ENCODE data around the gene KLRC1. TPM values are rescaled to one million over a fixed set of nuclear protein-coding genes. Genes with fewer than 3 reads are reported as not detected.
"Not testable (repeated sequence)": the region's sequence is repeated elsewhere in the genome, so short reads cannot be mapped to it uniquely, and the experiment has no call there.

Gene KLRC1
- total RNA-seq, 3 donors from 2014 or later, result 0.48 to 8.3 (median 3.3) TPM

GRCh38 chr12:10454531-10454930 lies 1.4 kb upstream of the KLRC1 start:
- Histone ChIP-seq H3K9me3 (peaks cover 9 to 18% of the 10 kb centered on the region in 2 donors), H3K27me3 (no peaks in the 10 kb centered on the region), H3K27ac (no peak overlapping the region), H3K4me3 (no peak overlapping the region), H3K4me1 (no peaks in the 10 kb centered on the region), H3K36me3 (no peaks in the 10 kb centered on the region)
- intact Hi-C loops (cut with DNase I; ENCODE audit: low total_unique reads), result no loop called here
- TF ChIP-seq CTCF (IDR thresholded peaks at IDR 0.05) (no peak), POLR2AphosphoS5 (IDR thresholded peaks at IDR 0.05) (no peak), POLR2A (IDR thresholded peaks at IDR 0.05) (no peak)
- DNase-seq (ENCODE audit: low spot score in 2 of 2), result no peak

DNA sequence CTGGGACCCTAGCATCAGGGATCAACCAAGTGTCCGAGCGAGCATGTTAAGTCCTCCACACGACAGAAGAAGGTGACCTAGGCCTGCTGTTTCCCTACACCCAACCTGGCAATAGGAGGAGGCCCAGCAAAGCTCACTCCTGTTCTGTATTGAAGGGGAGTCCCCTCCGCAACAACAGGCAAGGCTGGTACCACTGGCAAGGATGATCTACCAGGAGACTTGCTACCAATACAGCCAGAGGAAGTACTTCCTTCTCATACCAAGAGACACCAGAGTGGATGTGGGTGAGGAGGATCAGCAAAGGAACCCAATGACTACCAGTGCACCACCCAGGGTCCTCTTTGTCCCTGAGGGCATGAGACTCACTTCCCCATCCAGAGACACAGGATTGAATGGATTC lies 4.9 kb downstream of the KLRC1 start:
- no peak for DNase-seq (ENCODE audit: low spot score in 2 of 2)
- Histone ChIP-seq H3K4me3 (no peak overlapping the region), H3K27me3 (no peaks in the 10 kb centered on the region), H3K27ac (no peak overlapping the region), H3K36me3 (no peaks in the 10 kb centered on the region), H3K9me3 (no peaks in the 10 kb centered on the region), H3K4me1 (no peaks in the 10 kb centered on the region)
- intact Hi-C loops (cut with DNase I; ENCODE audit: low total_unique reads), result no loop called here
- TF ChIP-seq POLR2AphosphoS5 (IDR thresholded peaks at IDR 0.05) (no peak), POLR2A (IDR thresholded peaks at IDR 0.05) (no peak)

GRCh38 chr12:10446052-10446451 lies 7.1 kb downstream of the KLRC1 start:
- H3K4me1 ChIP-seq; H3K27me3 ChIP-seq; intact Hi-C loops (cut with DNase I; ENCODE audit: low total_unique reads); H3K36me3 ChIP-seq; DNase-seq (ENCODE audit: low spot score in 2 of 2); H3K27ac ChIP-seq; H3K4me3 ChIP-seq; H3K9me3 ChIP-seq: not testable (repeated sequence)

- H3K27me3 ChIP-seq; H3K27ac ChIP-seq; intact Hi-C loops (cut with DNase I; ENCODE audit: low total_unique reads); DNase-seq (ENCODE audit: low spot score in 2 of 2); H3K36me3 ChIP-seq; H3K4me3 ChIP-seq; H3K4me1 ChIP-seq; H3K9me3 ChIP-seq: not testable (repeated sequence)
These were observed 12.0 kb downstream of the KLRC1 start for GRCh38 chr12:10441144-10441543.

GRCh38 chr12:10439608-10440274 lies 13.4 kb downstream of the KLRC1 start:
- H3K4me3 ChIP-seq; H3K9me3 ChIP-seq; H3K27ac ChIP-seq; intact Hi-C loops (cut with DNase I; ENCODE audit: low total_unique reads); H3K27me3 ChIP-seq; DNase-seq (ENCODE audit: low spot score in 2 of 2); H3K36me3 ChIP-seq; H3K4me1 ChIP-seq: not testable (repeated sequence)

GRCh38 chr12:10437601-10438000 lies 15.6 kb downstream of the KLRC1 start:
- H3K27ac ChIP-seq; H3K4me1 ChIP-seq; H3K36me3 ChIP-seq; H3K27me3 ChIP-seq; DNase-seq (ENCODE audit: low spot score in 2 of 2); H3K4me3 ChIP-seq; H3K9me3 ChIP-seq; intact Hi-C loops (cut with DNase I; ENCODE audit: low total_unique reads): not testable (repeated sequence)

- H3K9me3 ChIP-seq; H3K27me3 ChIP-seq; H3K4me1 ChIP-seq; H3K36me3 ChIP-seq; intact Hi-C loops (cut with DNase I; ENCODE audit: low total_unique reads); H3K4me3 ChIP-seq; H3K27ac ChIP-seq; DNase-seq (ENCODE audit: low spot score in 2 of 2): not testable (repeated sequence)
These were observed 17.4 kb downstream of the KLRC1 start, which contains the start of gene KLRC2 for GRCh38 chr12:10435816-10436215. KLRC2 (minus strand) TSS chr12:10436010; CDS start chr12:10435986, 24 bp downstream.

DNA sequence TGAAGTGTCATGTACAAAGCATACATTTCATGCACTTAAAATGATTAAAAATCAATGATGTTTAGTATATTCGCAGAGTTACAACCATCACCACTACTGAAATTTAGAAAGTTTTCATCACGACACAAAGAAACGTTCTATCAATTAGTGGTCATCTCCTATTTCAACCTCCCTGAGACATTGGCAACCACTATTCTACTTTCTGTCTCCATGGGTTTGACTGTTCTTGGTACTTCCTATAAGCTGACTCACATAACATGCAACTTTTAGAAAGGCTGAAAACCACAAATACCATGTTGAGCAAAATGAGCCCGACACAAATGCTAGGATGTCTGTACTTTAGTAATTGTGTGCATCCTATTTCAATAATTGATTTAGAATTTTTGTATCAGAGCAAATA lies 22.6 kb downstream of the KLRC1 start:
- H3K27me3 ChIP-seq; H3K27ac ChIP-seq; DNase-seq (ENCODE audit: low spot score in 2 of 2); H3K36me3 ChIP-seq; H3K9me3 ChIP-seq; H3K4me3 ChIP-seq; H3K4me1 ChIP-seq; intact Hi-C loops (cut with DNase I; ENCODE audit: low total_unique reads): not testable (repeated sequence)

DNA sequence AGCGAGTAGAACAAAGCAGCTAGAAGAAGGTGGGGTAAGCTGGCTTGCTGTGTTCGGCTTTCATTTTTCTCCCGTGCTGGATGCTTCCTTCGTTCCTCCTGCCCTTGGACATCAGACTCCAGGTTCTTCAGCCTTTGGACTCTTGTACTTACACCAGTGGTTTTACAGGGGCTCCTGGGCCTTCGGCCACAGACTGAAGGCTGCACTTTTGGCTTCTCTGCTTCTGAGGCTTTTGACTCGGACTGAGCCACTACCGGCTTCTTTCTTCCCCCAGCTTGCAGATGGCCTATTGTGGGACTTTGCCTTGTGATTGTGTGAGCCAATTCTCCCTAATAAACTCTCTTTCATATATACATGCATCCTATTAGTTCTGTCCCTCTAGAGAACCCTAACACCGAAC lies 27.2 kb downstream of the KLRC1 start:
- H3K4me3 ChIP-seq; H3K9me3 ChIP-seq; H3K4me1 ChIP-seq; DNase-seq (ENCODE audit: low spot score in 2 of 2); H3K27ac ChIP-seq; H3K36me3 ChIP-seq; H3K27me3 ChIP-seq; intact Hi-C loops (cut with DNase I; ENCODE audit: low total_unique reads): not testable (repeated sequence)

DNA sequence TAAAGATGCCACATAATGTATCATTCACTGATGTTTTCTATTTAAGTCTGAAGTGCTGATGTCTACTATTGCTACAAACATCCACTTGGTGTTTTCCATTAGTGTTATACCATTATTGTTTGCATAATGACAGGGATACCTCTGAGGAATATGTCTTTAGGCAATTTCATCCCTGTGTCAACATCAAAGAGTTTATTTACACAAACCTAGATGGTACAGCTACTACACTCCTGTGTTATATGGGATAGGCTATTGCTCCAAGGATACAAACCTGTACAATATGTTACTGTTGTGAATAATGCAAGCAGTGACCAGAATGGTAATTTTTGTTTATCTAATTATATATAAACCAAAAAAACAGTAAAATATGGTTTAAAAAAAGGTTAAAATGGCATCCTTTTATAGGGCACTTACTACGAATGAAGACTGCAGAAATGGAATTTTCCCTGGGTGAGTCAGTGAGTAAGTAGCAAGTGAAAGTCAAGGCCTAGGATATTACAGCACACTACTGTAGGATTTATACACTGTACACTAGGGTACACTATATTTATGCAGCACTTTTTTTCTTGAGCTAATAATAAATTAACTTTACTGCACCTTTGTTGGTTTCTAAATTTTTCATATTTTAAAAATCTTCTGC lies 28.8 kb downstream of the KLRC1 start:
- H3K36me3 ChIP-seq; H3K4me3 ChIP-seq; DNase-seq (ENCODE audit: low spot score in 2 of 2); H3K9me3 ChIP-seq; H3K4me1 ChIP-seq; intact Hi-C loops (cut with DNase I; ENCODE audit: low total_unique reads); H3K27ac ChIP-seq; H3K27me3 ChIP-seq: not testable (repeated sequence)

DNA sequence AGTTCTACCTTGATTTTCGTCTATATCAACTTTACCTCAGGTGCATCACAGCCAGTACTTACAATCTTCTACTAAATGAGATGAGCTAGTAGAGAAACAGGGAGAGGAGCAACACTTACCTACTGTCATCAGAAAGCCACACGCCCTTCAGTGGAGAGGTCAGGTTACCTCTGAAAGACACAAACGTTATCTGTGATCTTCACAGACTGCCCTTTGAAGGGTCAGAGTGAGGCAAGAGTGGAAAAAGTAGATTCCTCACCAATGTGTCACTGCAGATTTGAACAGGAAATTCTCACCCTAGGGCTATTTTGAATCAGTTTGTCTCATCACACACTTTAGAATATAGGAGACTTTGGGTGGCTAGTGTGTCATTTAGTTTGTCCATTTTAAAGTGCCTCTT lies 31.0 kb downstream of the KLRC1 start:
- H3K27me3 ChIP-seq; DNase-seq (ENCODE audit: low spot score in 2 of 2); H3K4me3 ChIP-seq; H3K36me3 ChIP-seq; H3K4me1 ChIP-seq; H3K9me3 ChIP-seq; intact Hi-C loops (cut with DNase I; ENCODE audit: low total_unique reads); H3K27ac ChIP-seq: not testable (repeated sequence)

- DNase-seq (ENCODE audit: low spot score in 2 of 2); H3K36me3 ChIP-seq; H3K4me1 ChIP-seq; H3K27ac ChIP-seq; H3K27me3 ChIP-seq; H3K4me3 ChIP-seq; H3K9me3 ChIP-seq; intact Hi-C loops (cut with DNase I; ENCODE audit: low total_unique reads): not testable (repeated sequence)
These were observed 32.8 kb downstream of the KLRC1 start, which contains the start of gene KLRC3 for GRCh38 chr12:10420334-10420733. KLRC3 (minus strand) TSS chr12:10420595; CDS start chr12:10420550, 45 bp downstream.
